ENCODE data around the gene VAC14.

VAC14 gene

GRCh38 chr16:70721202-70721963 lies 79.6 kb downstream of the VAC14 start:
- DNase-seq: no peak

GRCh38 chr16:70720425-70721201 lies 80.3 kb downstream of the VAC14 start:
- DNase-seq: no peak

- no peak for DNase-seq
Measured at GRCh38 chr16:70717065-70717464, 83.9 kb downstream of the VAC14 start.

GRCh38 chr16:70715860-70716357 lies 85.0 kb downstream of the VAC14 start:
- DNase-seq: no peak

- DNase-seq: peak; percentile 90
Measured at GRCh38 chr16:70715055-70715858, 85.7 kb downstream of the VAC14 start.

GRCh38 chr16:70714581-70715054 lies 86.3 kb downstream of the VAC14 start:
- no peak for DNase-seq

- DNase-seq: no peak
Measured at GRCh38 chr16:70713824-70714223, 87.1 kb downstream of the VAC14 start.

- no peak for DNase-seq
Measured at GRCh38 chr16:70713342-70713741, 87.6 kb downstream of the VAC14 start.

- DNase-seq: no peak
Measured at GRCh38 chr16:70712942-70713341, 88.0 kb downstream of the VAC14 start.

GRCh38 chr16:70712359-70712758 lies 88.6 kb downstream of the VAC14 start:
- DNase-seq: no peak

GRCh38 chr16:70711211-70712031 lies 89.5 kb downstream of the VAC14 start:
- DNase-seq: no peak

GRCh38 chr16:70710422-70711210 lies 90.3 kb downstream of the VAC14 start:
- no peak for DNase-seq

- no peak for DNase-seq
Measured at GRCh38 chr16:70709942-70710341, 91.0 kb downstream of the VAC14 start.

GRCh38 chr16:70709457-70709856 lies 91.5 kb downstream of the VAC14 start:
- DNase-seq: no peak

GRCh38 chr16:70708366-70709246 lies 92.4 kb downstream of the VAC14 start:
- no peak for DNase-seq

GRCh38 chr16:70706948-70707465 lies 94.0 kb downstream of the VAC14 start:
- peak; percentile 42 for DNase-seq

GRCh38 chr16:70705056-70705455 lies 95.9 kb downstream of the VAC14 start:
- DNase-seq: no peak

- DNase-seq: no peak
Measured at GRCh38 chr16:70704586-70704985, 96.4 kb downstream of the VAC14 start.

GRCh38 chr16:70703835-70704381 lies 97.0 kb downstream of the VAC14 start:
- no peak for DNase-seq

Data from GOT3 (cell line).